Transverse colon (tissue), 4 donors: ENCODE data around the gene RNF169. TPM values are rescaled to one million over a fixed set of nuclear protein-coding genes. Genes with fewer than 3 reads are reported as not detected.

Experiments
- DNase-seq: peaks from one replicate; pipeline ENCODE4 v3.0.0-alpha.2; 2019
- H3K27ac ChIP-seq, 4 donors: fragments of 200-600 bp; sonication (generic); 2 replicates each; pipeline ENCODE4 v1.5.1; 2016 to 2018; ENCODE audit warnings: inconsistent platforms in 4 of 4
- H3K27me3 ChIP-seq: fragments of 200-600 bp; sonication (generic); 2 replicates; pipeline ENCODE4 v1.5.1; 2017; ENCODE audit warnings: inconsistent platforms
- H3K36me3 ChIP-seq, 4 donors: fragments of 200-600 bp; sonication (generic); 2 replicates each; pipeline ENCODE4 v1.5.1; 2017 to 2019; ENCODE audit warnings: inconsistent platforms in 4 of 4
- H3K4me1 ChIP-seq, 4 donors: fragments of 200-600 bp; sonication (generic); 2 replicates each; pipeline ENCODE4 v1.5.1; 2017 to 2020; ENCODE audit warnings: inconsistent platforms in 4 of 4
- H3K4me3 ChIP-seq, 4 donors: fragments of 200-600 bp; sonication (generic); 1 replicate in 1 of 4; 2 replicates in 3 of 4; pipeline versions ENCODE4 v1.5.1 to v1.6.1; 2017 to 2019; ENCODE audit warnings: inconsistent platforms in 4 of 4
- H3K9me3 ChIP-seq, 2 donors: fragments of 200-600 bp; sonication (generic); 2 replicates each; pipeline ENCODE4 v1.5.1; 2017 to 2019; ENCODE audit warnings: inconsistent platforms in 2 of 2
- CTCF ChIP-seq, 5 experiments: fragments of 200-600 bp in 3 of 5; fragments of 450-650 bp in 2 of 5; sonication (generic) in 3 of 5; IDR thresholded peaks; 1 replicate in 2 of 5; 2 replicates in 3 of 5; pipeline ENCODE4 v1.5.1; 2016 to 2017; ENCODE audit warnings: antibody characterized with exemption in 5 of 5, inconsistent platforms in 3 of 5, mild to moderate bottlenecking in 2 of 5, moderate library complexity in 1 of 5
- EP300 ChIP-seq: sonication (generic); formaldehyde crosslinking; IDR thresholded peaks from one replicate; pipeline ENCODE4 v1.6.1; 2017; ENCODE audit warnings: antibody characterized with exemption, low read depth
- POLR2A ChIP-seq: fragments of 450-650 bp; IDR thresholded peaks from one replicate; pipeline ENCODE4 v1.6.1; 2016; ENCODE audit warnings: antibody characterized with exemption, mild to moderate bottlenecking, moderate library complexity
- POLR2AphosphoS5 ChIP-seq, 3 donors: sonication (generic); formaldehyde crosslinking; IDR thresholded peaks; one replicate each; pipeline ENCODE4 v1.6.1; 2016; ENCODE audit warnings: antibody characterized with exemption in 3 of 3
- WGBS, 2 donors: methylation state at CpG; one replicate each; pipeline ENCODE4 v1.1.5; 2018; ENCODE audit warnings: low coverage in 1 of 2; 5-methylcytosine and 5-hydroxymethylcytosine counted together
- in situ Hi-C, 4 donors: fragments of 200-750 bp; cut with MboI; loops; one replicate each; pipeline versions ENCODE4 v1.15.0 to v1.15.1; 2017; ENCODE audit warnings: low sequenced_read_pairs in 3 of 4, low pct_ligation_motif_present in 1 of 4, low pct_unique_long_range_greater_than_20kb in 1 of 4
- intact Hi-C: fragments of 100-400 bp; cut with DNase I; formaldehyde crosslinking; loops from one replicate; pipeline ENCODE4 v1.15.1; 2023; ENCODE audit warnings: low total_unique reads
- total RNA-seq, 4 donors: library from RNA; depleted of rRNA; stranded (reverse); fragments of >200 nt; gene quantifications; one replicate each; pipeline ENCODE4 v1.1.0, GENCODE V29; 2016

RNF169 gene
- total RNA-seq, 4 donors from 2014 or later, result 15.1 to 22.4 (median 16.6) TPM

- TF ChIP-seq EP300 (no peak), POLR2A (no peak), POLR2AphosphoS5 (IDR thresholded peaks at IDR 0.05) (no peak), CTCF (IDR thresholded peaks at IDR 0.05) (no peak)
- Histone ChIP-seq H3K36me3 (no peaks in the 10 kb centered on the region), H3K4me3 (no peak overlapping the region), H3K27ac (no peak overlapping the region), H3K4me1 (peaks cover 0 to 46% (median 7%) of the 10 kb centered on the region in 4 donors), H3K27me3 (no peaks in the 10 kb centered on the region), H3K9me3 (no peaks in the 10 kb centered on the region)
- intact Hi-C loops, result no loop called here
- no peak for DNase-seq
- in situ Hi-C loops, result no loop called here
- WGBS, 2 donors, result 65 to 67% methylated on average over 2 to 5 of the region's 5 CpGs
Measured at GRCh38 chr11:74784234-74784633, 35.6 kb downstream of the RNF169 start.

- H3K9me3 ChIP-seq, result no peaks in the 10 kb centered on the region
- 78 to 79% methylated on average over 4 of the region's 4 CpGs for WGBS, 2 donors
- in situ Hi-C loops, result no loop called here
Measured at GRCh38 chr11:74784726-74785125, 36.1 kb downstream of the RNF169 start.

GRCh38 chr11:74786574-74786973 is 37.9 kb downstream of the RNF169 start:
- H3K27me3 ChIP-seq, result no peaks in the 10 kb centered on the region
- H3K4me1 ChIP-seq, result peaks cover 0 to 32% (median 4%) of the 10 kb centered on the region in 4 donors
- in situ Hi-C loops, result no loop called here
- H3K27ac ChIP-seq, result no peak overlapping the region
- intact Hi-C loops, result no loop called here
- peaks cover 0 to 17% (median 8%) of the 10 kb centered on the region in 4 donors for H3K36me3 ChIP-seq
- DNase-seq, result no peak
- TF ChIP-seq POLR2A (no peak), EP300 (no peak), POLR2AphosphoS5 (IDR thresholded peaks at IDR 0.05) (no peak), CTCF (IDR thresholded peaks at IDR 0.05) (no peak)
- H3K9me3 ChIP-seq, result no peaks in the 10 kb centered on the region
- no peak overlapping the region for H3K4me3 ChIP-seq

More at GRCh38 chr11:74784726-74785125, 36.1 kb downstream of the RNF169 start:
- intact Hi-C loops, result no loop called here
- Histone ChIP-seq H3K36me3 (peaks cover 0 to 4% (median under 1%) of the 10 kb centered on the region in 4 donors), H3K4me3 (no peak overlapping the region), H3K4me1 (peaks cover 0 to 45% (median 5%) of the 10 kb centered on the region in 4 donors), H3K27me3 (no peaks in the 10 kb centered on the region), H3K27ac (no peak overlapping the region)
- TF ChIP-seq EP300, result no peak
- no peak for TF ChIP-seq POLR2AphosphoS5 (IDR thresholded peaks at IDR 0.05)
- no peak for TF ChIP-seq POLR2A
- no peak for TF ChIP-seq CTCF (IDR thresholded peaks at IDR 0.05)
- no peak for DNase-seq

- no peaks in the 10 kb centered on the region for H3K27me3 ChIP-seq
- TF ChIP-seq POLR2AphosphoS5 (IDR thresholded peaks at IDR 0.05) (no peak), EP300 (no peak), CTCF (IDR thresholded peaks at IDR 0.05) (no peak), POLR2A (no peak)
- intact Hi-C loops (no loop called here), in situ Hi-C loops (no loop called here)
- H3K4me1 ChIP-seq, result peaks cover 0 to 12% (median 0%) of the 10 kb centered on the region in 4 donors
- 88% methylated on average over 9 of the region's 9 CpGs; no CpG with 5 or more reads in 1 of the 2 donors for WGBS, 2 donors
- peaks cover 0 to 27% (median 10%) of the 10 kb centered on the region in 4 donors for H3K36me3 ChIP-seq
- no peaks in the 10 kb centered on the region for H3K9me3 ChIP-seq
- H3K4me3 ChIP-seq, result no peak overlapping the region
- no peak overlapping the region for H3K27ac ChIP-seq
- DNase-seq, result no peak
Measured at GRCh38 chr11:74791333-74792100, 42.9 kb downstream of the RNF169 start.
